Hematopoietic multipotent progenitor cell treated with erythropoietin and hydrocortisone succinate and interleukin-3 and kit ligand, for 6 days (in vitro differentiated cells): ENCODE measurements around the gene ASB12.
"Not testable (repeated sequence)": the region's sequence is repeated elsewhere in the genome, so short reads cannot be mapped to it uniquely, and the experiment has no call there.

Experiments used
- DNase-seq: peaks from one replicate; pipeline ENCODE4 v3.0.0-alpha.2; 2015

Gene ASB12, protein sequence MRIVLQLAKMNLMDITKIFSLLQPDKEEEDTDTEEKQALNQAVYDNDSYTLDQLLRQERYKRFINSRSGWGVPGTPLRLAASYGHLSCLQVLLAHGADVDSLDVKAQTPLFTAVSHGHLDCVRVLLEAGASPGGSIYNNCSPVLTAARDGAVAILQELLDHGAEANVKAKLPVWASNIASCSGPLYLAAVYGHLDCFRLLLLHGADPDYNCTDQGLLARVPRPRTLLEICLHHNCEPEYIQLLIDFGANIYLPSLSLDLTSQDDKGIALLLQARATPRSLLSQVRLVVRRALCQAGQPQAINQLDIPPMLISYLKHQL

DNA sequence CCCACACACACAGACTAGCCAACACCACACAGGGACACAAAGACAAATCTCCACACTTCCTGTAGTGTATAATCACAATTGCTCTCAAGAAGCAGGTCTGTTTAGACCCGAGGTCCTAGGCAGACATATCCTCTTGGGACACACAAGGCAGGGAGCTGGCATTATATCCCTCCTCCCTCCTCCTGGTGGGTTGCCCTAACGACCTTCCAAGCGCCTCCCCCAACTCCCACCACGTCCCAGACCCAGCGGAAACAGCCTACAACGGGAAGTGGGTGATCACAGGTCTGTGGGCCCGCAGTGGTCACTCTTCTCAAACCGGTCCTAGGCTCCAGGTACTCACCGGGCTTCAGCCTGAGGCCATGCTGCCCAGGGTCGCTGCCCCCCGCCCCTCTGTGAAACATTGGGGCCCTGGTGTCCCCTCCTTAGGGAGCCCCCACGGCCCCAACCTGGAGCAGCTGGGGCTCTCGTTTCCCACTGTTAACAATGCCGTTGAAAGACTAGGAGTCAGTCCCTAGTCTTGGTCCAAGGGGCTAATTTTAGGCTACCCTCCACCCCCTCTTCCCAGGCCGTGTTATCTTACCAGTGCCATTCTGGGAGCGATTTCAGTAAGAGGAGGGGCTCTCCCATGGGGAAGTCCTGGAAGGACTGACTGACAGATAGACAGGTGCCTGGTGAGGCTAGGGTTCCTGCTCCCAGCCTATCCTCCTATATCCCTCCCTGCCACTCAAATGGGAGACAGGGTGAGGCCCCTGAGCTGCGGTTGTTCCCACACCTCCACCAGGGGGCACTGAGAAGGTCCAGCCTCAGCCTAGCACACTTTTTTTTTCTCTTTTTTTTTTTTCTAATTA lies at the start of gene ASB12:
Gene ASB12, minus strand, starts transcription at position 485 of the 848 bp plus-strand sequence. CDS start 4,957 bp downstream, outside the sequence.
- no peak for DNase-seq

DNA sequence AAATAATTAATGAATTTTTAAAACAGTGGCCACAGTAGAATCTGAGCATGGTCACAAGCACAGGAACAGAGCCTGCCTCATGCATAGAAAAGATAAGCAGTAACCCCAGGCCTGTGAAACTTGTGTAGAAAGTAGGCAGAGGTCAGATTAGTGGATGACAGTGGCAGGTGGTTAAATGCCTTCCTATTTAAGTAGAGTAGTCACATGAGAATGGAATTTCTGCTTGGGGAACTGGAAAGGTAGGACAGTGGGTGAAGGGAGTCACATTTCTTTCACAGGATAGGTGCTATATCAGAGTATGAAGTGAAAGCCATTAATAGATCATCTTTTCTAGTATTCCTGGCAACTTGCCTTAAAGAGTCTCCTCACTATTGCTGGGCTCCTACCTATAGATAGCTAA lies 34.9 kb upstream of the ASB12 start:
- peak; percentile 1 for DNase-seq

DNA sequence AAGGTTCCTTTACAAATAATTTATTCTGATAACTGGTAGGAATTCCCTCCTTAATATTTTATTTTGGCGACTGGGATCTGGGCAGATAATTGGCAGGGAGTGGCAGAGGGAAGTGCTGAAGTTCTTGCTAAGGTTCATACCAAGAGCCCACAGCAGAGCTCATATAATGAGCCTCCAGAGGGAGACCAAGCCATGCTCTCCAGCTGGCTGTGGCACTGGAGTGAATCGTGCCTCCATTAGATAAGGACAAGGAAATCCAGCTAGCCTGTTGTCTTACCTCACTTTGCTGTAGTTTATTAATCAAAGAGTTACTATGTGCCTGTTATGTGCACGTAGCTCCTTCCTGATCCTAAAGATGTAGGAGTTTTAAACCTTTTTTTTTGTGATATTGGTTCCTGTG lies 1.3 kb downstream of the ASB12 start:
- DNase-seq = peak; percentile 5

DNA sequence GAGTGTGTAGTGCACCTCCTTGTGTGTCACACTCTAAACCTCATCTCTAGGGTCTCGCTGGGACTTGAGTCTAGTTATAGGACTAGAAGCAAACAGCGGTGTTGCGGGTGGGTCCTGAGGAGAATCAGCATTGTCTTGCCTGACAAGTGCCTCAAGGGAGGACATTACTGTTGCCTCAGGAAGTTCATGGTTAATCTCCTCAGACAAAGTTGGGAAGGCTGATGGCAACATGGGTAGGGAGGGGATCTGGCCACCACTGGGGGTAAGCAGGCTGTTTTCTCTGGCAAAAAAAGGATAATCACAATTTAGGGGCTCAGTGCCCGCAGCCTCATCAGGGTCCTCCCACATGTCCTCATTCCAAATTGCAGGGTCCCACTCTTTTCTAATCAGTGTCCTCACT lies 12.4 kb downstream of the ASB12 start:
- no peak for DNase-seq

DNA sequence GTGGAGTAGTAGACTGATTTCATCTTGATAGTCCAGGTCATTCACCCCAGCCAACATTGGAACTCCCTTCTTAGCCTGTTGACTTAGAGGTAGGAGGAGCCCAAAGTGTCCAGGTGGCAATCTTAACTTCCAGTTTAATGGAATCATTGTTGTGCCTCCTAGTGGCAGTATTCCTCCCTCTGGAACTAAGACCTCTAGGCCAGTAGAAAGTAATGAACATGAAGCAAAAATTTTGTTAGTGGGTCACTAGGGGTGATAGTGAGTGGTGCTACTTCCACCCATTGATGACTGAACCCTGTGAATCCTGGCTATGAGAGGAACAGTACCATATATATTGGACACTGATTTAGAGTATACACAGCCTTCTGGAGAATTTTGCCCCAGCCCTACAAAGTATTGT lies 16.4 kb downstream of the ASB12 start:
- DNase-seq = not testable (repeated sequence)

DNA sequence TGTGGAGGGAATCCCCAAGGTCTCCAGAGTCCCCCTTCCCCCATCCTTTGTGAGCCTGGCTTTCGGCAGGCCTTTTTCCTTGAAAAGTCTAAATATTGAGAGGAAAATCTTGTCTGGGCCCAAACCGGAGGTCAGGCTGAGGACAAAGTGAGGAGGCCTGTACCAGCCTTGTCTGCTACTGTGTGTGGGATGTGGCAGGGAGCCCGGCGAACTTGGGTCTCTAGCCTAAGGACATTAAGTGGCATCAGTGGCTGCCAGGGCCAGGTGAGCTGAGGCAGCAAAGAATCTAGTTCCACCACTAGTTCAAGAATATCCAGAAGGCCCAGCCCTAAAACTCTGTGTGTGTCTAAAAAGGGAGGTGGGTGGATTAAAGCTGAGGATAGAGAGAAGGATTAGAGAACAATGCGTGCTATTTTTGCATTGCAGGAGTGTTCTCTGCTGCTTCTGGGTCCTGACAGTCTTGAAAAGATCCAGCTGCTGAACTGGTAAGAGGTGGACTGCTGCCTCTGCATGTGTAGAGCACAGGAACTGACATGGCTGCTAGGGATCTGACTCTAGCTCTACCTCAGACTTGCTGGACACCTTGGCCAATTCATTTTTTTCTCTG lies 23.7 kb downstream of the ASB12 start:
- no peak for DNase-seq

DNA sequence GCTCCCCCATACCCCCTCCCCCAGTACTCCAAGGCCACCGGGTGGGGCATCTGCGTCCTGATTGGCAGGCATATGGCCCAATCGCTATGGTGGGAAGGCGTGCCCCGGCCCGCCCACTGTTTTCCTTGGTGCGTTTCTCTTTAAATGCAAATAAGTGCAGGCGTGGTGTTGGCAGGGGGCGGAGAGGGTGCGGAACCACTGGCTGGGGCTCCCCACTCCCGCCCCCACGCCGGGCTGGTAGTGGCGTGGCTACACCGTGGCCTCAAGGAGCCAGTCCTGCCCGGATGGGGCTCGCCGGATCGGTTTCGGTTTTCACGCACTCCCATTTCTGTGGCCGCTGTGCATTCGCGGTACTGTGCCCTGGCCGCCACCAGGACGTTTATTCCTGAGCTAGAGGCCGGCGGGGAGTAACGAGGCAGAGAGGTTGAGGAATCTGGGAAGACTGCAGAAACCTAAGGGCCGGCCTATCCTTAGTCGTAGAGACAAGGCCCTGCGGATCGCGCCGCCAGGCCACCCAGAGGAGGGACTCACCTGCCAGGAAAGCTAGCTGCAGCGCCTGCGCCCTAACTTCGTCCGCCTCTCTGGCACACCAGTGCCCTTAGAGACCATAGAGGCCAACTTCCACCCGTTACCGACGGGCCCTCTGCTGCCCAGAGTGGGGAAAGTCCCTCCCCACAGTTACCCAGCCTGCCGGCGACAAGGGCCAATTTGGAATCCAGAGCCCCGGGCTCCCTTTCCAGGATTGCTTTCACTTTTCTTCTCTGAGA lies 24.5 kb downstream of the ASB12 start:
- peak; percentile 92 for DNase-seq

DNA sequence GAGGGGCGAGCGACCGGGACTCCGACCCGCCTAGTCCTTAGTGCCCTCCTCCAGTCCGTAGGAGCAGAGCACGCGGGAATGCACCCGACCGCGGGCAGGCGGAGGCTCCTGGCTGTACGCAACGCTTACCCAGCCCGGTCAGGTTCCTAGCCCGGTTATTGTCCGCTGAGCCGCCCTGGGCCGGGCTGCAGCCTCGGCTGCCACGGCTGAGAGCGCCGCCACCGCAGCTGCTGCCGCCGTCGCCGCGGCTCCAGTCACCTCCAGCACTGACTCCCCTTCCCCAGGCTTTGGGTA lies 25.0 kb downstream of the ASB12 start, which contains the start of gene AMER1:
Gene AMER1, minus strand, starts transcription at position 268 of the 294 bp plus-strand sequence. CDS start 12,422 bp downstream, outside the sequence.
- DNase-seq = peak; percentile 62

DNA sequence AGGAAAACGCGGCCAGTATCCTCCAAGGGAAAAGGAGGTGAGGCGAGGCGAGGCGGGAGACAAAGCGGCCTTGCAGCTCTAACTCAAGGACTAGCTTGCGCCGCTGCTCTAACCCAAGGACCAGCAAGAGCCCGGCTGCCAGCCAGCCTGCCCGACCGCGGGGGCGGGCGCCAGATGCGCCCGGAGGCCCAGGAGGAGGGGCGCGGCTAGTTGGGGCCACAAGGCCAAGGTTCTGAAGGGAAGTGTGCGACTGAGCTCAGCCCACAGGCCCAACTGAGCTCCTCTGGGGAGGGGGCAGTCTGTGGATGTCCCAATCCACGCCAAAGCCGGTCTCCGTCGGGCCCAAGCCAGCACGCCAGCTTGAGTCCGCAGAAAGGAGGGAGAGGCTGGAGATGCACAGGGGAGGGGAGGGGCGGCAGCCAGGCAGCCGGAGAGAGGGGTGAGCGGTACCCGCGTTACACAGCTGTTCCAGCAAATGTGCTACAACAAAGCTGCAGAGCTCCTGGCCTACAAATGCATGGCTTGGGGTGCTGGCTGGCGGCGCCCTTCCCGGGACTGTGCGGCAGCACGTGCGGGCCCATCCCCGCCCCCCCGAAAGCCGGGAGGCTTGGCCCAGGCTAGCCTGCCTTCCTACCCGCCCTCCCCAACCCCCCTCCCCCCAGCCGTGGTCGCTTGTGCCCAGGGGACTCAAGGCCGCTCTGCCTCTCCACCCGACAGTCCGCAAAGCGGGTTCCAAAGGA lies 25.5 kb downstream of the ASB12 start:
- peak; percentile 36 for DNase-seq

DNA sequence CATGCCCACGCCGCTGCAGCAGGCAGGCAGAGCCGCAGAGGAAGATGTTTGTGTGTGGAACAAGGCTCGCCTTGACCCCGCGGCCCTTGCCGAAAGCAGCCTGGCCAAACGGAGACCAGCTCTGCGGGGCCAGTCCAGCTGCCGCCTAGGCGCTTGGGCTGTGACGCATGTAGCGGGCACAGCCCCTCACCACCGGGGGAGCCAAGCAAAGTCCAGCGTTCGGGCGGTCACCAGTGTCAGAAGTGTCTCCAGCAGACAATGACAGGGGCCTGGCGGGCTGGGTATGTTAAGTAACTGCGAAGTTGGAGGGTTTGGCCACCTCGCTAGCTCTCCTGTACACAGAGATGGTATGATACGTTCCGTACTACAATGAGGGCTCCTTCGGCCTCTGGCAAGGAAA lies 26.2 kb downstream of the ASB12 start:
- no peak for DNase-seq

DNA sequence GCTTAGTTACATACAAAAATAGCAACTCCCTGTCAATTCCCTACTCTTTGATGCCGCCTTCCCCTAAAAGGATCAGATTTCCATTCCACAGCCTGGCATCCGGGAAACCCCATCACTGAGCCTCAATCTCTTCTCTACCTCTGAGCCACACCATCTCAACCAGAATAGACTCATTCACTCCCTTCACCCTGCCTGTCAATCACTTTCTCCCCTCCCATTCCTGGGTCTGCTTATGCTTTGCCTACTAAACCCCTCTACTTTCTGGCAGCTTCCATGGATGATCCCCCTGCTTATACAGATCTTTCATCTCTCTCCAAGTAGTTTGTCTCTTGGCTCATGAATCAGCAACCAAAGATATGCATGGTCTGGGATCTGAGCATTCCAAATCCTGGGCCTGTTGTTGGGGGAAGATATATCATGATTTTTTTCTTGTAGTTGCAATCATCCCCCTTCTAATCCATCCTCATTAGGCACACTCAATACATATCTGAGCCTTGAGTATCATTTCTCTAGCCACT lies 27.5 kb downstream of the ASB12 start:
- no peak for DNase-seq

DNA sequence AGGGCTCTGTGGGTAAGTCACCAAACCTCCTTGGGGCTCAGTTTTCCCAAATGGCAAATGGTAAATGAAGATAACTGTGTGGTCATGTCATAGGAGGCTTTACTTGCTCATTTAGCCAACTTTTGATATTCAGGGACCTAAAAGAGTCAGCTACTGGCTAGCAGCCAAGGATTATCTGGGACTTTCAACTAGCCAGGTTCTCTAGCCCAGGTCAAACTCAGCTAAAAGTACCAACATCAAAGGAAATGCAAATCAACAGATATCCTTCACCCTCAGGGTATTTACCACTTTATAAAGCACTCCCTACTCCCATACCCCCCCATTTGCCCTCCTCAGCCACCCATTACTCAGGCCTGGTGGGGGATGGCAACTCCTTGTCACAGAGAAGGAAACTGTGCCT lies 32.4 kb downstream of the ASB12 start:
- peak; percentile 83 for DNase-seq

DNA sequence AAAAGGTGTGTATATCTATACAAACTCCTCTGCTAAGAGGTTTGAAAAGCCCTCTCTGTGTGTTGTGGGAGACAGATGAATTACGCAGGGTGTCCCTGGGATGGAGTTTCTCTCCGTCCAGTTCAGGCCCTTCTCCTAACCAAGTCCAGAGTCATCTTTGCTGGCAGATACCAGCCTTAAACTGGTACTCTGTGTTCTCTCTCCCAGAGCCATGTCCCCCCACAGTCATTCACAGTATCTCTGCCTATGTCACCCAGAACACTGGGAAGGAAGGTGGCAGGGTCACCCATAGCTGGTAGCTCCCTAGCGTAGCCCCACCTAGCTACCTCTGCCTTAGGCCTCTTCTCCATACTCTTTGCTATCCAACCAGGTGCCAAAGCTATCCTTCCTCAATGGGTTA lies 33.8 kb downstream of the ASB12 start:
- DNase-seq = no peak

DNA sequence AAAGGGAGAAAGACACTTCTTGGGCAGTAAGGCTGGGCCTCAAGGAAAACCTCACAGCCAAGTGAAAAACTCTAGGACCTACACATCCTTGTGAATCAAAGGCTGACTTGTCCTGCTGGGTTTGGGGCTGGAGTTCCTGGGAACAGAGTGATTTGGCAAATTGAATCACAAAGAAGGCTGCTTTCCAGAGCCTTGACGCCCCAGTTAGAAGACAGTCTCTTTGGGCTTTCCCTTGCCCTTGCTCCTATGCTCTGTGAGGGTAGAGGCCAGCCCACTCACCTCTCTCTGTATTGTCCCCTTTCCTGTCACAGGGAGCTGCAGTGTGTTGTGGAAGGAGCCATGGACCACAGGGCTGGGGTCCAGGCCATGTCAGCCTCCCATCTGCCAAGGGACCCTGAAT lies 34.5 kb downstream of the ASB12 start:
- DNase-seq = no peak

DNA sequence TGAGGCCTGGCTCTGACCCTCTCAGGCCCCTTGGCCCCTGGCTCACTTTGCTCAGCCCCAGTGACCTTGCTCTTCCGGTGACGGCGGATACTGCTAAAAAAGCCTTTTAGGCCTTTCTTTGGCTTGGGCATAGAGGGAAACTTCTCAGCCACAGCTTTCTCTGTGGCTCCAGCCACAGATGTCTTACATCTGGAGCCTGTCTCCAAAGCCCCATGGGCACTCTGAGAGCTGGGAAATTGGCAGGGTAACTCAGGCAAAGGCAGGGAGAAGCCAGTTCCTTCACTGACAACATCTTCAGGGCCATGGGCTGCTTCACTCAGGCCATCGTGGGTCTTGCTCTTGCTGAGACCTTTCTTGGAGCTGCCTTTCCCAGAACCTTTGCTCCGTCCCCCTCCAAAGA lies 37.7 kb downstream of the ASB12 start:
- DNase-seq = no peak

DNA sequence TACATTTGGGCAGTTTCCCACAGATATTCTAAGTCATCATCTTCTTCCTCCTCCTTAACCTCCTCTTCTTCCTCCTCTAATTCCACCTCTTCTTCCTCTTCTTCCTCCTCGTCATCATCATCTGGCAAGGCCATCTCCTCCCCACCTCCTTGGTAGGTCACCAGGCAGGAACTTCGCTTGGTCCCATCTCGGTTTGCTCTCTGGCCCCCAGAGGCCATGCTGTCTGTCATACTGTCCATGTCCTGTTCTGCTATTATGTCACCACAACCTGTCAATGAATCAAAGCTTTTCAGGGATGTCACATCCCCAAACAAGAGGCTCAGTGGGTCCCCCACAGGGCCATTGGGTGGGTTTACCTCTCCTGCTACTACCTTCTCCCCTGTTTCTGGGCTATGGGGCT lies 38.4 kb downstream of the ASB12 start:
- no peak for DNase-seq

DNA sequence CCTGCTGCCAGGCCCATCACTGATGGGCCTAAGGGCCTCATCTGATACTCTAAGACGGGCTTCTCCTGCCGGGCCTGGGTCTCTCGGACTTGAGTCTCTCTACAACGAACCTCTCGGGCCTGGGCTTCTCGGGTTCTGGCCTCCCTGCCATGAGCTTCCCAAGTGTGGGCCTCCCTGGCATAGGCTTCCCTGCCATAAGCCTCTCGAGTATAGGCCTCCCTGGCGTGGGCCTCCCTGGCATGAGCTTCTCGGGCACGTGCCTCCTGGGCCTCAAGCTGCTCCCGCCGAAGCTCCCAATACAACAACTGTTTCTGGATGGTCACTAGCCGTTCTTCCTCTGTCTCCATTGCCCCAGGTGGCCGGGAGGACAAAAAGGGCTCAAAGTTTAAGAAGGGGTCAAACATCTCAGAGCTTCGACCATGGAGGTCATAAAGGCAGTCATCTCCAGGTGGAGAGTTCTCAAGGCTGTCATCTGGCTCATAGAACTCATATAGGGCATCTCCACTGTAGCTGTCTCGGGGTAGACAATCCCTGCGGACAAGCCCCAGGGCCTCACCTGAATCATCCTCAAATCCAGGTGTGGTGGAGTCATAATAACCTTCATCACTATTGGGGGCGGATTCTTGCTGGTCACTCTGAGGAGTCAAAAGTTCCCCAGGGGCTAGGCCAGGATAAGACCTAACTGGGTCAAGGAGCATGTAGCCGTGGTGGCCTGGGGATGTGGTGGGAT lies 39.0 kb downstream of the ASB12 start:
- DNase-seq = no peak

DNA sequence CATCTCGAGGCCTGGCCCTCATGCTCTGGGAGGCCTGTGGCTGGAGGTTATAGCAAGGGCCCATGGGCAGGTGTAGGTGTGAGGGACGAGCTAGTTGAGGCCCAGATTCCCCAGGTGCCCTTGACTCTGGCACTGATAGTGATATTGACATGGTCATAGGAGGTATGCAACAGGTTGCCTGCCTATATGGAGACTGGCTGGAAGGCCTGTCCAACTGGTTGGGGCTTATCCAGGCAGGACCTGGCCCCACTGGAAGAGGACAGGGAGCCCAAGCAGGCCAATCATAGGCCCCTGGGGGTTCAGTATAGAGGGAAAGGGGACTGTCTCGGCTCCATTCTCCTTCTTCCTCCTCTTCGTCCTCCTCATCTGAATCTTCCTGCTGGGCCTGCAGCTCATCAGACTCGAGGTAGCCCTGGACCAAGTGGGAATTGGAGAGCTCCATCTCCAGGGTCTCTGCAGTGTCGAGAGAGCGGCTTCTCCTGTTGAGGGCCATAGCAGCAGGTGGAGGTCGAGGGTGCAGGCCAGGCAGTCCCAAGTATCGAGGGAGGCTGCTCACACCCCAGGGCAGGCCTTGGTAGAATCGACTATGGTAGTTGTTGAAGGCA lies 40.2 kb downstream of the ASB12 start:
- no peak for DNase-seq

DNA sequence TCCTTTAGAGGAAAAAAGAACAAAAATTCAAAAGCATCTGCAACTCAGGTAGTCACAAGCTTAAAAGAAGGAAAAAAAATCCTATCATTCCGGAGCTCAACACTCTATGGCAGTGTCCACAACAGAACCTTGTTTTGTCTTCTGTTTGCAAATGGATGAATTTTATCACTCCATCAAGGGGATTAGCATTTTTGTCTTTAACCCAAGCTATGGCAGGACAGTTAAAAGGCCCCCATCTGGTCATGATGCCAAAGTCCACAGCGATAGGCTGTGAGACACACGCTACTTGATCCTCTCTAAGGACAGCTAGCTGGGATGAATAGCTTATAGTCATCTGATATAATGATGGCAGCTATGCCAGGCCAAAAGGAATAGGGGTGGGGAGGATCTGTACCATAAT lies 41.5 kb downstream of the ASB12 start:
- DNase-seq = no peak

DNA sequence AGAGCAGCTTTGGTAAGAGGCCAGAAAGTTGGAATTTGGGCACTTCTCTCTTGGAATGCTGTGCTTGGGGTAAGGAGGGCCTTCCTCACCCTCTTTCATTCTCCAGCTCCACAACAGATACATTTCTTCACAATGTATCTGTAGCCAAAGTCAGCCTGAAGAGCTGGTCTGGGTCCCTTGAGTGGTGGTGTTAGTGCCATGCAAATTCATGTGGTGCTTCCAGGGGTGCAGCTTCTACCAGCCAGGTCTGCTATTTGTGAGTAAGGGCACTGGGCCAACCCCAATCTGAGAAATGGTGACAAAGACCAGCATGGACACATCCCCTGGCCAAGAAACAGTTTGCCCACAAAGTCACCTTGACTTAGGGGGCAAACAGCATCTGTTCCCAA lies 42.7 kb downstream of the ASB12 start:
- DNase-seq = no peak
